SK-N-SH treated with all-trans-retinoic acid at 6 μM for 48 hours (cell line): ENCODE results near the gene CPPED1.

ENCODE experiments used
- BACH2 ChIP-seq: fragments of 250-450 bp; sonication (Bioruptor Pico); IDR thresholded peaks from 2 replicates; pipeline ENCODE4 v1.9.0; 2021; ENCODE audit warnings: mild to moderate bottlenecking, borderline replicate concordance
- CREB5 ChIP-seq: fragments of 250-450 bp; sonication (Bioruptor Pico); IDR thresholded peaks from 2 replicates; pipeline ENCODE4 v1.5.1; 2020; ENCODE audit warnings: low read depth, mild to moderate bottlenecking, moderate library complexity
- ESRRG ChIP-seq: fragments of 250-450 bp; sonication (Bioruptor Pico); IDR thresholded peaks from 2 replicates; pipeline ENCODE4 v1.6.1; 2021; ENCODE audit warnings: mild to moderate bottlenecking
- ISL1 ChIP-seq: fragments of 250-450 bp; sonication (Bioruptor Pico); IDR thresholded peaks from 2 replicates; pipeline ENCODE4 v2.1.2; 2022; ENCODE audit warnings: mild to moderate bottlenecking, moderate library complexity
- TCF4 ChIP-seq: fragments of 250-450 bp; sonication (Bioruptor Pico); IDR thresholded peaks from 2 replicates; pipeline ENCODE4 v1.8.0; 2021; ENCODE audit warnings: mild to moderate bottlenecking, moderate library complexity, borderline replicate concordance
- TSHZ2 ChIP-seq: fragments of 250-450 bp; sonication (Bioruptor Pico); IDR thresholded peaks from 2 replicates; pipeline ENCODE4 v1.5.0; 2020; ENCODE audit warnings: mild to moderate bottlenecking, moderate library complexity
- ZC3H10 ChIP-seq: fragments of 250-450 bp; sonication (Bioruptor Pico); IDR thresholded peaks from 2 replicates; pipeline ENCODE4 v1.5.1; 2021; ENCODE audit warnings: mild to moderate bottlenecking, moderate library complexity
- ZFP3 ChIP-seq: fragments of 250-450 bp; sonication (Bioruptor Pico); IDR thresholded peaks from 2 replicates; pipeline ENCODE4 v1.5.0; 2020; ENCODE audit warnings: mild to moderate bottlenecking, moderate library complexity
- ZFP30 ChIP-seq: fragments of 450-650 bp; formaldehyde crosslinking; IDR thresholded peaks from 2 replicates; pipeline ENCODE4 v1.5.0; 2022; ENCODE audit warnings: mild to moderate bottlenecking, moderate library complexity
- ZNF70 ChIP-seq: fragments of 450-650 bp; formaldehyde crosslinking; IDR thresholded peaks from 2 replicates; pipeline ENCODE4 v1.5.0; 2020; ENCODE audit warnings: mild to moderate bottlenecking, moderate library complexity
- ZNF8 ChIP-seq: fragments of 450-650 bp; formaldehyde crosslinking; IDR thresholded peaks from 2 replicates; pipeline ENCODE4 v1.5.0; 2020; ENCODE audit warnings: mild to moderate bottlenecking, moderate library complexity
- TF ChIP-seq, protein P1 (sequence below): fragments of 250-450 bp; sonication (Bioruptor Pico); IDR thresholded peaks from 2 replicates; pipeline ENCODE4 v1.8.0; 2020; ENCODE audit warnings: mild to moderate bottlenecking, moderate library complexity, borderline replicate concordance
- TF ChIP-seq, protein P2 (sequence below): fragments of 250-450 bp; sonication (Bioruptor Pico); IDR thresholded peaks from 2 replicates; pipeline ENCODE4 v1.5.1; 2021; ENCODE audit warnings: mild to moderate bottlenecking, moderate library complexity

DNA sequence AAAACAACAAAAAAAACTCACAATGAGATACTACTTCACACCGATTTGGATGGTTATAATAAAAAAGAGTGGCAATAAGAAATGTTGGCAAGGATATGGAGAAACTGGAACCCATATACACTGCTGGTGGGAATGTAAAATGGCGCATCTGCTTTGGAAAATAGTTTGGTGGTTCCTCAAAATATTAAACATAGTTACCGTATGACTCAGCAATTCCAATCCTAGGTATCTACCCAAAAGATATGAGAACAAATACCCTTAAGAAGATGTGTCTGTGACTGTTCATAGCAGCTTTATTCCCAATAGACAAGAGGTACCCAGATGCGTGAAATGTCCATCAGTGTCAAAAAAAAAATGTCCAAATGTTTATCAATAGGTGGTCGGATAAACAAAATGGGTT lies 7.2 kb downstream of the CPPED1 start:
- TF ChIP-seq ZC3H10 (CRISPR knock-in tag) (no peak), TSHZ2 (CRISPR knock-in tag) (no peak), ZFP3 (CRISPR knock-in tag) (no peak), ISL1 (CRISPR knock-in tag) (no peak), ESRRG (CRISPR knock-in tag) (no peak), BACH2 (CRISPR knock-in tag) (no peak), CREB5 (CRISPR knock-in tag) (no peak), ZNF70 (CRISPR knock-in tag) (no peak), ZFP30 (no peak), TCF4 (CRISPR knock-in tag) (no peak), ZNF8 (CRISPR knock-in tag) (no peak)
- TF ChIP-seq, protein P1, sequence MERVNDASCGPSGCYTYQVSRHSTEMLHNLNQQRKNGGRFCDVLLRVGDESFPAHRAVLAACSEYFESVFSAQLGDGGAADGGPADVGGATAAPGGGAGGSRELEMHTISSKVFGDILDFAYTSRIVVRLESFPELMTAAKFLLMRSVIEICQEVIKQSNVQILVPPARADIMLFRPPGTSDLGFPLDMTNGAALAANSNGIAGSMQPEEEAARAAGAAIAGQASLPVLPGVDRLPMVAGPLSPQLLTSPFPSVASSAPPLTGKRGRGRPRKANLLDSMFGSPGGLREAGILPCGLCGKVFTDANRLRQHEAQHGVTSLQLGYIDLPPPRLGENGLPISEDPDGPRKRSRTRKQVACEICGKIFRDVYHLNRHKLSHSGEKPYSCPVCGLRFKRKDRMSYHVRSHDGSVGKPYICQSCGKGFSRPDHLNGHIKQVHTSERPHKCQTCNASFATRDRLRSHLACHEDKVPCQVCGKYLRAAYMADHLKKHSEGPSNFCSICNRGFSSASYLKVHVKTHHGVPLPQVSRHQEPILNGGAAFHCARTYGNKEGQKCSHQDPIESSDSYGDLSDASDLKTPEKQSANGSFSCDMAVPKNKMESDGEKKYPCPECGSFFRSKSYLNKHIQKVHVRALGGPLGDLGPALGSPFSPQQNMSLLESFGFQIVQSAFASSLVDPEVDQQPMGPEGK: no peak
- TF ChIP-seq, protein P2, sequence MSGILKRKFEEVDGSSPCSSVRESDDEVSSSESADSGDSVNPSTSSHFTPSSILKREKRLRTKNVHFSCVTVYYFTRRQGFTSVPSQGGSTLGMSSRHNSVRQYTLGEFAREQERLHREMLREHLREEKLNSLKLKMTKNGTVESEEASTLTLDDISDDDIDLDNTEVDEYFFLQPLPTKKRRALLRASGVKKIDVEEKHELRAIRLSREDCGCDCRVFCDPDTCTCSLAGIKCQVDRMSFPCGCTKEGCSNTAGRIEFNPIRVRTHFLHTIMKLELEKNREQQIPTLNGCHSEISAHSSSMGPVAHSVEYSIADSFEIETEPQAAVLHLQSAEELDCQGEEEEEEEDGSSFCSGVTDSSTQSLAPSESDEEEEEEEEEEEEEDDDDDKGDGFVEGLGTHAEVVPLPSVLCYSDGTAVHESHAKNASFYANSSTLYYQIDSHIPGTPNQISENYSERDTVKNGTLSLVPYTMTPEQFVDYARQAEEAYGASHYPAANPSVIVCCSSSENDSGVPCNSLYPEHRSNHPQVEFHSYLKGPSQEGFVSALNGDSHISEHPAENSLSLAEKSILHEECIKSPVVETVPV (CRISPR knock-in tag): no peak
